GM18505 (cell line): ENCODE measurements around the gene PLBD1.
A peak's percentile ranks its signal among the peaks of the same experiment; 100 is the strongest.

ENCODE experiments used
- ATAC-seq: cut with Tn5 transposase; IDR thresholded peaks from one replicate; pipeline ENCODE4 v1.9.1; 2021; ENCODE audit not compliant: unreplicated experiment
- POLR2A ChIP-seq: IDR thresholded peaks from 4 replicates; pipeline ENCODE4 v1.6.1; 2011; ENCODE audit warnings: borderline replicate concordance; ENCODE audit not compliant: insufficient read depth, insufficient read length; ENCODE audit errors: extremely low read depth

PLBD1 gene

DNA sequence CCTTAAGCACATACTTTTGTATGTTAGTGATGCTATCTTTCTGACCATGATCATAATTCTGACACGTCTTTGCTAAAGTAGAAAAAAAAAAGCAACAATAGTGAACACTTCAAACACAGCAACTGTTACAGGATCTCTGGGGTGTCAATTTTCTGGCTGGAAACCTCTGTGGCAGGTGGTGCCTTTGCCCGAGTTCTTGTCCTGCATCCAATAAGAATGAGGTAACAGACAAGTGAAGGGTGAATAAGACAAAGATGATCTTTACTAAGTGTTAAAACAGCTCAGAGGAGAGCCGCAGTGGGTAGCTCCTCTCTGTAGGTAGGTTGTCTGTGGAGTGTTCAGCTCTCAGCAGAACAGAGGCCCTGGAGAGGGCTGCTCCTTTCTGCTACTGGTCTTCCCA, 20.9 kb upstream of the PLBD1 start:
- TF ChIP-seq POLR2A: no peak
- ATAC-seq: no peak

DNA sequence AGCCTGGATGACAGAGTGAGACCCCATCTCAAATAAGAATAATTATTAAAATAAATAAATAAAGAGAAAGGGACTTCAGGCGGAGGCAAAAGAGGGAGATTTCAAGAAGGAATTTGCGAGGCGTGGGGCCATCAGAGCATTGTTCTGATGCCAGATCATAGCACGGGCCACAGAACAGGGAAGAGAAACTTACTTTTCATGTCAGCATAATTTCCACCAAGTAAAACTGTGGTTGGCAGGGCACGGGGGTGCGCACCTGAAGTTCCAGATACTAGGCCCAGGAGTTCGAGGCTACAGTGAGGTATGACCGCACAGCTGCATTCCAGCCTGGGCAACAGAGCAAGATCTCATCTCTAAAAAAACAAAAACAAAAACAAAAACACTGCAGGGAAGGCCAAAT, 11.0 kb upstream of the PLBD1 start:
- no peak for TF ChIP-seq POLR2A
- ATAC-seq: no peak

DNA sequence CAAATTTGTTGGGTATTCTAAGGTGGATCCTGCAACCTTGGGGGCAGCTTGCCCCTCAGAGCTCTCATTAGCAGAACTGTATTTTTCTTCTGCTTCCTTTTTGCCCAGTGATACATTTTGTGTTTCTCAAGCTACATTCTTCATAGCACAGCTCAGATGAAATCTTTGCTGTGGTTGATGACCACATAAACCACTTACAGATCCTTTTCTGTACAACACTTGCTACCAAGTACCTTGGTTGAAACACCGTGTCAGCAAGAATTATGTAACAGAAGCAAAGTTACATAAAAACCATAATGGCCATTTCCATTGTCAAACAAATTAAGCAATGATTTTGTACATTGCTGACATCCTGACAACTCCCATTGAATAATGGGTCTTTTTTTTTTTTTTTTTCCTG, 9.7 kb upstream of the PLBD1 start:
- no peak for TF ChIP-seq POLR2A
- peak; percentile 75 for ATAC-seq

DNA sequence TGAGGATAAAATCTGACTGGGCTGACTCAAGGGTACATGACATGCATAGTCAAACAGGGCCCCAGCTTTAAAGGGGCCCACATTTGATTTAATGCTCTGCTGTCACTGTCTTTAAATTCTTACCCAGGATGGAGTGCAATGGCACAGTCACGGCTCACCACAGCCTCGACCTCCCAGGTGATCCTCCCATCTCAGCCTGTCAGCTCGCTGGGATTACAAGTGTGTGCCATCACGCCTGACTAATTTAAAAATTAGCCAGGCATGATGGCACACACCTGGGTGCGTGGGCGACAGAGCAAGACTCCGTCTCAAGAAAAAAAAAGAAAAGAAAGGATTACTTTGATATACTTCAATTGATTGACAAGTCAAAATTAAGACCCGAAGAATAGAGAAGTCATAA, 9.2 kb upstream of the PLBD1 start:
- no peak for TF ChIP-seq POLR2A
- no peak for ATAC-seq

DNA sequence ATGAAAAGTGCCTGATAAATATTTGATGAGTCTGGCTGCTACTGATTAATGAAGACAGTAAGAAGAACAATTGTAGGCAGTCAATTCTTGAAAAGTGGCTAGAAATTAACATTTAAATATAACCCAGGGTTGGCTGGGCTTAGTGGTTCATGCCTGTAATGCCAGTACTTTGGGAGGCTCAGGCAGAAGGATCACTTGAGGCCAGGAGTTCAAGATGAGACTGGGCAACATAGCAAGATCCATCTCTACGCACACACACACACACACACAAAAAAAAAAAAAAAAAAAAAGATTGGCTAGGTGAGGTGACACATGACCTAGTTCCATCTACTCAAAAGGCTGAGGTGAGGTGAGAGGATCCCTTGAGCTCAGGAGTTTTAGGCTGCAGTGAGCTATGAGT, 7.9 kb upstream of the PLBD1 start:
- no peak for ATAC-seq
- no peak for TF ChIP-seq POLR2A

DNA sequence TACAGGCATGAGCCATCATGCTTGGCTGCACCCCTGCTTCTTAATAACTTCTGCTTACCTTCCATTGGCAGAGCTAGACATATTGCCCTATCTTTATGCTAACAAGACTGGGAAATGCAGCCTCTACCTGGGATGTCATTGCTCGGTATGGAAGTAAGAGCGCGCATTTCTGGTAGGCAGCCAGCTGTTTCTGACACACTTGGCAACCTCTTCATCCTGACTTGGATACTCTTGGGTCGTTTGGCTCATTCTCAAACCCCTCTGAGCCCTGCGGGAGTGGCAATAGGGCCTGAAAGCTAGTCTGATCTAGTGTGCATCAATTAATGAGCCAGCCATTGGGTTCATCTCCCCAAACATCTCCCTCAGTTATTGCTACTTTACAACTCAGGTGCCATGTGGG, 5.4 kb upstream of the PLBD1 start:
- no peak for ATAC-seq
- TF ChIP-seq POLR2A: no peak

DNA sequence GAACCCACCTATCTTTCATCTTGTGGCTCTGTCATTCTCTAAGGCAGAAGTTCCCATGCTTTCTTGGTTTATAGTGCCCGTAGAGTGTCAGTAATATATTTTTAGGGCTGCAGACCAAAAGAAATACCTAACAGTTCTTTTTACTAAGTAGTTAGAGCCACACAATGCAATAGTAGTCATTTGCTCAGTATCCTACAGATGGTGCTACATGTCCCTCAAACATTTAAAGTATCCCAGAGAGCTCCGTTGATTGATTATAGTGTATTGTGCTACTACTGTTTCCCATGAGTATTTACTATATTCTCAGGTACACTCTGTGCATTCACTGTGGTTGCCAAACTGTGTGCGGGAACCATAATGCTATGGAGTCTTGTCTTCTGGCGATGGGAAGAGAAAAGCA, 4.7 kb upstream of the PLBD1 start:
- no peak for ATAC-seq
- TF ChIP-seq POLR2A: no peak

DNA sequence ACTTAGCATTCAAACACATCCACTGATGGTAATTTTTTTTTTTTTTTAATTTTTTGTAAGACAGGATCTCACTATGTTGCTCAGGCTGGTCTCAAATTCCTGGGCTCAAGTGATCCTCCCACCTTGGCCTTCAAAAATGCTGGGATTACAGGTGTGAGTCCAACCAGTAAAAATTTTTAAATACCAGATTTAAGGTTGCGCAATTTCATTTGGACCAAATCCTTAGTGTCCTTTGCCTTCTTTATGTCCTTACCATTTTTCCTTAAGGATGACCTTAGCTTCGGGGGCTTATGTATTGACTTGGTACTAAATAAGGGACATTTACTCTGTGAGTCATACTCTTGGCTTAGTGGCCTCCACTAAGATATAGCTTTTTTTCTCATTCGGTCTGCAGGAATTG, 4.1 kb upstream of the PLBD1 start:
- no peak for ATAC-seq
- no peak for TF ChIP-seq POLR2A

DNA sequence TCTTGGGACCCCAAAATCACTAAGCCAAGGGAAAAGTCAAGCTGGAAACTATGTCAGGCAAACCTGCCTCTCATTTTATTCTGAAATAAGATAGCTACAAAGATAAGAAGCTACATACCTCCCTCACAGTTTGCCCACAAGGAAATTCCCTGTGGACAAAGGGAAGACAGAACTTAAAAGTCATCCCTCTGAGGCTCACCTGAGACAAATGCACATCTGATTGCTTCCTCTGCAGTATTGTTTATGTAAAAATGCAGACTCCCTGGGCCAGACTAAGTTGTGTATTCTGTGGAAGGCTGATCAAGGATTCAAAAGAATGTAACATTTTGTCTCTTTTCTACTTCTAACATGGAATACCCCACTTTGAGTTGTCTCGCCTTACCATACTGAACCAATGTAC, 2.5 kb upstream of the PLBD1 start:
- no peak for ATAC-seq
- TF ChIP-seq POLR2A: no peak

DNA sequence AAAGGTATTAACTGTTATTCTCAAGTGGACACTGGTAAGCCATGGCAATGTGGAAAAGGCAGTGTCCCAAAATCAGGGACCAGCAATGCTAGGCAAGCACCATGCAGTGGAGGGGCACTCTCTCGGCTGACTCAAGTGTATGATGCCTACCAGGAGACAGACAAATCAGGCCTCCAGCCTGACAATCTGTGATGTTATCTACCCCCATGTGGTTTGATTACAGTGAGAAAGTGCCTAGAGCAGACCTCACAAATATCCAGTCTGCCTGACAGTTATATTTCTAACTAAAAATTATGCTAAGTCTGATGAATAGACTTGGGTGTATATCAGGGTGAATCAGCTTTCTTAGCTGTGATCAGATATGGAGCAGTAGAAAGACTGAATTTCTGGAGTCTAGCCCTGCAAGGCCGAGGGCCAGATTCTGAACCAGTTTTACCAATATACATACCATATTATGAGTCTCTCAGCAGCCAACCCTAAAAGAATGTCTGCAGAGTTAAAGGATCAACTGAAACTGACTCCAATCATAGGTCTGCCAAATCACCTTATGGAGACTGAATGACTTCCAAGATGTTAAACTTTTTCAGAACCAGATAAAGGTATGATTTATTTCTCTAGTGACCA, 3.2 kb downstream of the PLBD1 start:
- TF ChIP-seq POLR2A: no peak
- no peak for ATAC-seq

DNA sequence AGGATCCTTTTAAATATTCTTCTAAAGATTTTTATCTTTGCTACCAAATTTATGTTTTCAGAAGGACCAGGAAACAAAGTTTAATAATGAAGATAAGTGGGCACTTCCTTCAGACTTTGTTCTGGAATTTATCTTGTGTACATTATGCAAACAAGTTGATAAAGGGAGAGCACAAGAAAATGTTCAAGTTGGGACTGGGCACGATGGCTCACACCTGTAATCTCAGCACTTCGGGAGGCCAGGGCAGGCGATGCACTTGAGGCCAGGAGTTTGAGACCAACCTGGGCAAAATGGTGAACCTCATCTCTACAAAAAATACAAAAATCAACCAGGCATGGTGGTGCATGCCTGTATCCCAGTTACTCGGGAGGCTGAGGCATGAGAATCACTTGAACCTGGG, 4.6 kb downstream of the PLBD1 start:
- ATAC-seq: no peak
- no peak for TF ChIP-seq POLR2A

DNA sequence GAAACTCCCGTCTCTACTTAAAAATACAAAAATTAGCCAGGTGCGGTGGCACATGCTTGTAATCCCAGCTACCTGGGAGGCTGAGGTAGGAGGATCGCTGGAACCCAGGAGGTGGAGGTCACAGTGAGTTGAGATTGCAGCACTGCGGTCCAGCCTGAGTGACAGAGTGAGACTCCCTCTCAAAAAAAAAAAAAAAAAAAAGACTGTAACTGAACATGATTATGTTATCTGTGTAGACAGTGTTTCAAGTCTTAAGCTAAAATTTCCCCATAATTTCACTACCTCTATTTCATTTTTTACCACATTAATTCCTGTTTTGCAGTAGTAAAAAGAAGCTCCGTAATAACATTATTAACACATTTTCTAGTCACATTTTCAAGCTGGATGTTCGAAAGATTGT, 5.4 kb downstream of the PLBD1 start:
- no peak for TF ChIP-seq POLR2A

DNA sequence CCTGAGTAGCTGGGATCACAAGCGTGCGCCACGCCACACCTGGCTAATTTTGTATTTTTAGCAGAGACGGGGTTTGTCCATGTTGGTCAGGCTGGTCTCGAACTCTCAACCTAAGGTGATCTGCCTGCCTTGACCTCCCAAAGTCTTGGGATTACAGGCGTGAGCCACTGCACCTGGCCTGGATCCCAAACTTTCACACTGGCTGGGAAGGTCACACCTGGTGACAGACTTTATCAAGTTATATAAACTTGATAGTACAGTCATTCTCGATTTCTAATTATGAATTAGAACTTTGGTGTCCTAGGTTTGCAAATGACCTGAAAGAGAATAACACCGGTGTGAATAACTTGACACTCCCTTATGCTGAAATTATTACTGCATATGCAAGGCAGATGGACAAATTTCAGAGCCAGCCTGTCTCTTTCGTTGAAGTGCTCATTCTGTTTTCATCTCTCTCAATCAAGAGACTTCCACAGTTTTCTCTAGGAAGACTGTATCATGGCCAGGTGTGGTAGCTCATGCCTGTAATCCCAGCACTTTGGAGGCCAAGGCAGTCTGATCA, 5.9 kb downstream of the PLBD1 start:
- no peak for ATAC-seq
- TF ChIP-seq POLR2A: no peak

More for the DNA sequence above, 5.4 kb downstream of the PLBD1 start:
- no peak for ATAC-seq

DNA sequence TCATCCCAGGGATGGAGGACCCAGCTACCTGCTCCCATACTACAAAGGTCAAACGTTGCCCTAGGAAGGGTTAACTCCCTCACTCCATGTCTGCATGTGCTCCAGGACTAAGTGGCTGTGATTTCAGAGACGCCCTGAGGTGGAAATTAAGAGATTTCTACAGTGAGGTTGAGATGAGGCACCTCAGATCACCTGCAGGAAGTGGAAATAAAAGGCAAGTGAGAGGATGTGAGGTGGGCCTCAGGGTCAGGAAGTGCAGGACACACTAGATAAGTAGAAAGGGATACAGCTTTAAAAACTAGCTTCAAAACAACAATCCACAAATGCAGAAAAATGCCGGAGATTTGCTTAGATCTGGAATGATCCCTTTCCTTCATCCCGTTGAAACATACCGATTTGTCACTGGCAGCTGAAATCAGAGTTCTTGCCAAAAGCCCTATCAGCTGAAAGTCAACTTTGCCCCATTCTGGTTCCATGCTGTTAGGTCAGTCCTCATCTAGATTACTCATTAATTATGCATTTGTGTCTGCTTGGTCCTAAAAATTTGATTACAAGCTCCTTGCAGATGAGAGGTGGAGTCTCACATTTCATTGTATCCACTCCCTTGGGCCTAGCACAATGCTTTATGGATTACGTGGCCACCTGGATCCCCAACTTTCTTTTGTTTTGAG, 6.6 kb downstream of the PLBD1 start:
- no peak for ATAC-seq
- TF ChIP-seq POLR2A: no peak
